ENCODE measurements around the gene FMO4.
"Not testable (repeated sequence)": the region's sequence is repeated elsewhere in the genome, so short reads cannot be mapped to it uniquely, and the experiment has no call there.

FMO4 gene

GRCh38 chr1:171313835-171314320 lies at the start of gene FMO4:
TSS of gene FMO4 (plus strand) at chr1:171314183. CDS start at chr1:171319826, 5,643 bp downstream.
- DNase-seq (ENCODE audit: low read depth, low spot score), result peak; percentile 97
- H3K27ac ChIP-seq, result peak within 1 kb of the TSS; percentile 17

GRCh38 chr1:171265686-171266085 lies 48.3 kb upstream of the FMO4 start:
- no peak for DNase-seq (ENCODE audit: low read depth, low spot score)
- H3K27ac ChIP-seq, result no peak overlapping the region

GRCh38 chr1:171266930-171267329 lies 47.1 kb upstream of the FMO4 start:
- no peak overlapping the region for H3K27ac ChIP-seq
- DNase-seq (ENCODE audit: low read depth, low spot score), result no peak

DNA sequence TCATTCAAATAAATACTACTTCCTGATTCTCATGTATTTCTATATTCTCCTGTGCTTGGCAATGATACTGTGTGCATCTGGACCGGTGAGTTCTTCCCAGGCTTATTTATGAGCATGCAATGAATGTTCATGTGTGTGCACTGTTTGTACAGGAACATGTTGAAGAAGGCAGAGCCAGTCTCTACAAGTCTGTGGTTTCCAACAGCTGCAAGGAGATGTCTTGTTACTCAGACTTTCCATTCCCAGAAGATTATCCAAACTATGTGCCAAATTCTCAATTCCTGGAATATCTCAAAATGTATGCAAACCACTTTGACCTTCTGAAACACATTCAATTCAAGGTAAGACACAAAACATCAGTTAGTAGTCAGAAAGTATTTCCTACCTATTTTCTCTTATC lies 46.6 kb upstream of the FMO4 start:
- DNase-seq (ENCODE audit: low read depth, low spot score), result peak; percentile 80
- no peak overlapping the region for H3K27ac ChIP-seq

GRCh38 chr1:171270806-171271205 lies 43.2 kb upstream of the FMO4 start:
- H3K27ac ChIP-seq, result no peak overlapping the region
- DNase-seq (ENCODE audit: low read depth, low spot score), result no peak

DNA sequence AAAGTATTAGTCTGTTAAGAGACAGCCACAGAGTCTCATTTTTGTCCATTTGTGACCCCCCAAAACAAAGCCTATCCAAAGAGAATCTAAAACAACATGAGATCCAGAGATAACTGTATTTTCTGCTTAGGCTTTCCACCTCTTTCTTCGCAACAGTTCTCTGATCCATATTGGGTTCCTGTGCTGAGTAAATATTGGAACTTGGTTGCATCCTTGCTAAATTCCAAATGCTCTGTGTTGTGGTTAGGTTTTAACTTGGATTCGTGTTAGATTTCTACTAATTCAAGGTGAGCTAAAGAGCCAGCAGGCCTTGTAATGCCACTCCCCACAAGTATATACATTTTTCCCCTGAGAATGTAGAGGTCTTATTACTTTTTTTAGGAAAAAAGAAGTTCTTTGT lies 36.4 kb upstream of the FMO4 start:
- no peak overlapping the region for H3K27ac ChIP-seq

DNA sequence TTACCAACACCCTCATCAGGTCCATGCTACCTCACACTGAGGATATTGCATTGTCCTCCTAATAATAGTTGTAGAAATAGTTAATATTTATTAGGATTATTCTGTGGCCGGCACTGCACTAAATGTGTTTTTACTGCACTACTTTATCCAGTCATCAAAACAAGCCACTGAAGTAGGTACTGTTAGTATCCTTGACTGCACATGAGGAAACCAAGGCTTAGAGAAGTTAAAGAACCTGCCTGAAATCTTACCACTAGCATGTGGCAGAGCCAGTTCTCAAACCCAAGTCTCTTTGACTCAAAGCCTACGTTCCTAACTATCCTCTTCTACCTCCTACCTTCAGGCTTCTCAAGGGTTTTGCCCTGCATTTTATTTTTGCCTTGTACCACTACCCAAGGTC lies 34.7 kb upstream of the FMO4 start:
- no peak overlapping the region for H3K27ac ChIP-seq
- DNase-seq (ENCODE audit: low read depth, low spot score), result no peak

More for the DNA sequence above, 36.4 kb upstream of the FMO4 start:
- no peak for DNase-seq (ENCODE audit: low read depth, low spot score)

GRCh38 chr1:171279678-171280077 lies 34.3 kb upstream of the FMO4 start:
- DNase-seq (ENCODE audit: low read depth, low spot score), result no peak
- no peak overlapping the region for H3K27ac ChIP-seq

GRCh38 chr1:171280599-171280998 lies 33.4 kb upstream of the FMO4 start:
- no peak overlapping the region for H3K27ac ChIP-seq
- DNase-seq (ENCODE audit: low read depth, low spot score), result no peak

GRCh38 chr1:171286032-171286705 lies 27.8 kb upstream of the FMO4 start:
- peak; percentile 60 for DNase-seq (ENCODE audit: low read depth, low spot score)
- peak overlapping the region; percentile 14 for H3K27ac ChIP-seq

DNA sequence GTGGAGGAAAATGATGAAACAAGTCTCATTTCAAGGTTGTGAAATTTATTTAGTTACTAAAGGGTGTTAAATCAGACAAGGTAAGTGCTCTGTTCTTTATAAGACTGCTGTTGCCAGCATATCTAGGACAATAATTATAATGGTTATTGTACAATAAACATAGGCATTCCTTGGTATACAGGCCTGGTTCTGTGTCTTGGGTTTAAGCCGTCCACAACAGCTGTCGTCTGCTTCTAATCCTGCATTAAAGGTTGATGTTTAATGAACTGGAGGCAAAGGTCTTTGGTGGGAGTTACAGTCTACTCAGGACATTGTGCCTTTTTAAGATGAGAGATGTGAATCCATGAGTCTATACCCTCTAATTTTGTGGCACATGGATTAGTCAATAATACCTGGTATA lies 23.4 kb upstream of the FMO4 start:
- H3K27ac ChIP-seq, result no peak overlapping the region
- no peak for DNase-seq (ENCODE audit: low read depth, low spot score)

DNA sequence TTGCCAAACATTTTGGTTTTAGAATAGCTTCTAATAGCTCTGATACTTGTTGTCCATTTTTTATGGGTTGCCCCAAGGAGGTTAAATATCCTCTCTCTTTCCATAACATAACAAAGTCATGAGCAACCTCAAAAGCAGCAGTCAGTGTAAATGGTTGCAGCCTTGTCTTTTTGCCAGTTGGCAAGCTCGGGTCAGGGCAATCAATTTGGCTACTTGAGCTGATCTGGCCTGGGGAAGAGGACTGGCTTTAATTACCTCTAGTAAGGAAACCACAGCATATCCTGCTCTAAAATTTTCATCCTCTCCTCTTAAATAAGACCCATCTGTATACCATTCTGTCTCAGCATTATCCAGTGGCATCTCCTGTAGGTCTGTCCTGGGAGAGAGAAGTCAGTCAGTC lies 21.2 kb upstream of the FMO4 start:
- DNase-seq (ENCODE audit: low read depth, low spot score), result no peak
- no peak overlapping the region for H3K27ac ChIP-seq

- DNase-seq (ENCODE audit: low read depth, low spot score); H3K27ac ChIP-seq: not testable (repeated sequence)
Observed at GRCh38 chr1:171295383-171295782, 18.6 kb upstream of the FMO4 start.

GRCh38 chr1:171295821-171296220 lies 18.2 kb upstream of the FMO4 start:
- no peak for DNase-seq (ENCODE audit: low read depth, low spot score)
- no peak overlapping the region for H3K27ac ChIP-seq

DNA sequence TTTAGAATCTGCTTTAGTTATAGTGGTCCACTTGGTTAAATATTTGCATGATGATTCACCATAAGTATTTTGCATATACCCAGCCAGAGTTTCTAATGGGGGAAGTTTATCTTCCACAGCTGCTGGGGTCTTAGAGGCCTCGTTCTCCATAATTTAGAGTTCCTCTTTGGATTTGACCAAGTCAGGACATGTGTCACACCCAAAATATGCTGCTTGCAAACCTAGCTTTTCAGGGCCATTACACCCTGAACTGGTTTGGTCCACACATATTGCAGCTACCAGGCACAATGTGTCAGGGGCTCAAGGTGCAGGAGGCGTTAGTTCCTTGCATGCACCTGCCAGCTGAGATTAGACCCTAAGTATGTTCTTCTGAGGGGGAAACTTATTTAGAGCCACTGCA lies 17.1 kb upstream of the FMO4 start:
- no peak for DNase-seq (ENCODE audit: low read depth, low spot score)
- H3K27ac ChIP-seq, result no peak overlapping the region

DNA sequence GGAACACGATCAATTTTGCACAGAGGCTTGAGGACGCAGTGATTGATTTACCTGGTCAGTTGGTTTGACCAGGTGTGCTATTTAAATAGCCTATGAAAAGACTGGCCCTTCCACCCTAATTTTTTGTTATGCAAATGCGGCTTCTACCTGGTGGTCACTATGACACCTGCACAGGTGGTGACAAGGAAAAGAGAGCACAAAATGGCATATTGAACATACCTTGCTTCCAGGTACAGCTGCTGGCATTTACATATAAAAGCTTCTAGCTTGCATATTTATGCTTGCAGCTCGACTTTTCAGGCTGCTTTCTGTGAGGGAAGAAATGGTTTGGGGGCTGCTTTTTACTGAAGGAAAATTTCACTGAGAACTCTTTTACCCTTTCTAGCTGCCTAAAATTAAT lies 15.3 kb upstream of the FMO4 start:
- H3K27ac ChIP-seq, result no peak overlapping the region
- no peak for DNase-seq (ENCODE audit: low read depth, low spot score)

- no peak overlapping the region for H3K27ac ChIP-seq
- no peak for DNase-seq (ENCODE audit: low read depth, low spot score)
Observed at GRCh38 chr1:171299342-171299741, 14.6 kb upstream of the FMO4 start.

- H3K27ac ChIP-seq, result no peak overlapping the region
- no peak for DNase-seq (ENCODE audit: low read depth, low spot score)
Observed at GRCh38 chr1:171300401-171300800, 13.6 kb upstream of the FMO4 start.

DNA sequence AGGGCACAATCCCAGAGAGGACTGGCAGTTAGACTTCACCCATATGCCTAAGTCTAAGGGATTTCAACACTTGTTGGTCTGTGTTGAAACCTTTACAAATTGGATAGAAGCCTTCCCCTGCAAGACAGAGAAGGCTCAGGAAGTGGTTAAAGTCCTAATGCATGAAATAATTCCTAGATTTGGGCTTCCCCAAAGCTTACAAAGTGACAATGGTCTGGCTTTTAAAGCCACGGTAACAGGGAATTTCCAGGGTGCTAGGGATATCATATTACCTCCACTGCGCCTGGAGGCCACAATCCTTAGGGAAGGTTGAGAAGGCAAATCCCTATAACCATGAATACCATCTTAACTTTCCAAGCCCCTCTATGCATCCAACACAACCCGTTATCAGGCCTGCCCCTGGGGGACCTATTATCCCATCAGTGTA lies 3.3 kb upstream of the FMO4 start:
- no peak for DNase-seq (ENCODE audit: low read depth, low spot score)

GRCh38 chr1:171311771-171312558 lies 2.0 kb upstream of the FMO4 start:
- H3K27ac ChIP-seq, result no peak overlapping the region
- DNase-seq (ENCODE audit: low read depth, low spot score), result no peak

More for the DNA sequence above, 3.3 kb upstream of the FMO4 start:
- no peak overlapping the region for H3K27ac ChIP-seq

DNA sequence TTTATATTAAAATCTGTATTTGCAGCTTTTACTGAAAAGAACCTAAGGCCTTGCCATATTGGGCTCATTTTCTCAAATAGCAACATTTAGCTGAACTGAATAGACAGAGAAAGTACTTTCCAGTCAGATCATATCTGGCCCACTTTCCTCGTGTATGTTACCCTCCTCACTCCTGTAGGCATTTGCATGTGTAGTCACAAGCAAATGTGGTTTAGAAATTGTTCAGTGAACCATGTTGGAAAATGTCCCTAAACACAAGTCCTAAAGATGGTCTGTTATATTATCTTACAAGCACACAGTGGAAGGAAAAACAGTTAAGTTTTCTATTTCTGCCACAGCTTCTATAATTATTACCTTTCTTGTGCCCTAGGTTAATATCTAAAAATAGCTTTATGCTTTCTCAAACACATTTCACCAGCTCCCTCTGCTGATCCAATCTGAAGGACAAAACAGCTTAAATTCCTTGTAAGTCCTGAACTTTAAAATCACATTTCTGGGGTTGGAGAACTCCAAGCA lies 606 bp upstream of the FMO4 start:
- no peak overlapping the region for H3K27ac ChIP-seq

More for the DNA sequence above, 606 bp upstream of the FMO4 start:
- DNase-seq (ENCODE audit: low read depth, low spot score), result no peak

All from epithelial cell of prostate (primary cell).